Regular cardiac myocyte (primary cell): Measurements from ENCODE around the gene PRMT3. TPM values are rescaled to one million over a fixed set of nuclear protein-coding genes. Genes with fewer than 3 reads are reported as not detected.

Experiments used
- total RNA-seq: library from RNA; depleted of rRNA; stranded (reverse); fragments of >200 nt; gene quantifications from 2 replicates; pipeline ENCODE4 v1.2.3, GENCODE V29; 2014

The PRMT3 gene
- 11.8 and 16.9 TPM in 2 replicates for total RNA-seq

GRCh38 chr11:20387261-20388095, at the start of gene PRMT3:
TSS of gene PRMT3 (plus strand) at chr11:20387716. CDS start at chr11:20387747, 31 bp downstream.

GRCh38 chr11:20363500-20364340, 23.8 kb upstream of the PRMT3 start, which contains the start of gene HTATIP2:
TSS of gene HTATIP2 (plus strand) at chr11:20363714. CDS start at chr11:20364238, 524 bp downstream.

Other genes with a start within 250 kb of the PRMT3 start
- gene DBX1, start 227.2 kb upstream of the PRMT3 start, total RNA-seq, result not detected in 2 replicates
- gene HTATIP2, start 24.0 kb upstream of the PRMT3 start, total RNA-seq, result 70.5 and 75.0 TPM in 2 replicates
- gene SLC6A5, start 211.9 kb downstream of the PRMT3 start, total RNA-seq, result not detected in 2 replicates